SKM-1 (cell line): ENCODE results near the gene ERICH2.
A peak's percentile ranks its signal among the peaks of the same experiment; 100 is the strongest.
"Not testable (repeated sequence)": the region's sequence is repeated elsewhere in the genome, so short reads cannot be mapped to it uniquely, and the experiment has no call there.

Experiments used
- DNase-seq: peaks from one replicate; lab custom pipeline; 2025; ENCODE audit not compliant: unreplicated experiment; lab: John Stamatoyannopoulos, UW

Gene ERICH2

GRCh38 chr2:170770008-170770605 lies at the start of gene ERICH2:
TSS of gene ERICH2 (plus strand) at chr2:170770378. CDS start at chr2:170770682, 304 bp downstream.
- peak; percentile 25 for DNase-seq

GRCh38 chr2:170721678-170722077 lies 48.5 kb upstream of the ERICH2 start:
- DNase-seq = no peak

- no peak for DNase-seq
These were observed 47.9 kb upstream of the ERICH2 start for GRCh38 chr2:170722301-170722700.

- DNase-seq = no peak
These were observed 46.7 kb upstream of the ERICH2 start for GRCh38 chr2:170723446-170723958.

- DNase-seq = no peak
These were observed 36.2 kb upstream of the ERICH2 start for GRCh38 chr2:170733798-170734600.

- DNase-seq = not testable (repeated sequence)
These were observed 35.6 kb upstream of the ERICH2 start for GRCh38 chr2:170734601-170735000.

GRCh38 chr2:170736628-170737027 lies 33.5 kb upstream of the ERICH2 start:
- DNase-seq = peak; percentile 71

- DNase-seq = no peak
These were observed 32.8 kb upstream of the ERICH2 start for GRCh38 chr2:170737406-170737805.

- DNase-seq = no peak
These were observed 32.4 kb upstream of the ERICH2 start for GRCh38 chr2:170737821-170738220.

GRCh38 chr2:170739048-170739447 lies 31.1 kb upstream of the ERICH2 start:
- DNase-seq = no peak

- DNase-seq = no peak
These were observed 30.6 kb upstream of the ERICH2 start for GRCh38 chr2:170739507-170740046.

GRCh38 chr2:170740660-170741059 lies 29.5 kb upstream of the ERICH2 start:
- no peak for DNase-seq

- no peak for DNase-seq
These were observed 28.2 kb upstream of the ERICH2 start for GRCh38 chr2:170742000-170742399.

- no peak for DNase-seq
These were observed 27.2 kb upstream of the ERICH2 start for GRCh38 chr2:170742896-170743529.

GRCh38 chr2:170743530-170744239 lies 26.5 kb upstream of the ERICH2 start:
- no peak for DNase-seq

- DNase-seq = peak; percentile 68
These were observed 25.8 kb upstream of the ERICH2 start for GRCh38 chr2:170744248-170745002.

- DNase-seq = no peak
These were observed 24.9 kb upstream of the ERICH2 start for GRCh38 chr2:170745305-170745704.

GRCh38 chr2:170747921-170748320 lies 22.3 kb upstream of the ERICH2 start:
- no peak for DNase-seq

- not testable (repeated sequence) for DNase-seq
These were observed 18.6 kb upstream of the ERICH2 start for GRCh38 chr2:170751555-170751954.

GRCh38 chr2:170761572-170761971 lies 8.6 kb upstream of the ERICH2 start:
- DNase-seq = no peak
